CD4-positive, alpha-beta memory T cell (primary cell): Measurements from ENCODE around the gene PROB1. TPM values are rescaled to one million over a fixed set of nuclear protein-coding genes. Genes with fewer than 3 reads are reported as not detected.

Source experiments
- CTCF ChIA-PET: fragments of 350-600 bp; sonication (Branson Sonifier 250); formaldehyde crosslinking; loops from one replicate; lab custom pipeline; 2021; ENCODE audit warnings: inconsistent platforms; ENCODE audit not compliant: partially characterized antibody; lab: Charles Lee
- POLR2A ChIA-PET: fragments of 350-600 bp; sonication (Branson Sonifier 250); formaldehyde crosslinking; loops from one replicate; lab custom pipeline; 2021; ENCODE audit not compliant: partially characterized antibody; lab: Charles Lee
- DNase-seq, 5 donors: peaks; one replicate each; pipeline versions ENCODE4 v3.0.0 to v3.0.0-alpha.2; 2020 to 2022; ENCODE audit warnings: mixed read lengths in 1 of 5
- H3K27ac ChIP-seq: one replicate; pipeline ENCODE4 v1.7.0; 2013; ENCODE audit warnings: low read depth, low read length
- H3K27me3 ChIP-seq: 2 replicates; pipeline ENCODE4 v1.7.0; 2013; ENCODE audit warnings: mild to moderate bottlenecking, low read length, moderate library complexity; ENCODE audit not compliant: insufficient read depth
- H3K36me3 ChIP-seq: 2 replicates; pipeline ENCODE4 v1.7.0; 2013; ENCODE audit warnings: mild to moderate bottlenecking, low read length, moderate library complexity; ENCODE audit not compliant: insufficient read depth
- H3K4me1 ChIP-seq: 2 replicates; pipeline ENCODE4 v1.7.0; 2013; ENCODE audit warnings: mild to moderate bottlenecking, low read length, moderate library complexity; ENCODE audit not compliant: insufficient read depth
- H3K4me3 ChIP-seq, 2 donors: one replicate each; pipeline ENCODE4 v1.7.0; 2013; ENCODE audit warnings: low read length in 2 of 2, mild to moderate bottlenecking in 1 of 2
- H3K9me3 ChIP-seq, 2 donors: one replicate each; pipeline ENCODE4 v1.7.0; 2013; ENCODE audit warnings: low read length in 2 of 2, control low read depth in 1 of 2; ENCODE audit not compliant: control insufficient read depth in 1 of 2
- H3K27ac Mint-ChIP-seq, 7 donors: one replicate each; pipeline ENCODE4 v1.8.0; 2020 to 2021; ENCODE audit warnings: mixed read lengths in 7 of 7, mild to moderate bottlenecking in 6 of 7, inconsistent platforms in 3 of 7, moderate library complexity in 3 of 7
- H3K27me3 Mint-ChIP-seq, 2 donors: one replicate each; pipeline ENCODE4 v1.8.0; 2020 to 2021; ENCODE audit warnings: mixed read lengths in 2 of 2
- H3K36me3 Mint-ChIP-seq, 2 donors: one replicate each; pipeline ENCODE4 v1.8.0; 2020 to 2021; ENCODE audit warnings: mixed read lengths in 2 of 2, inconsistent platforms in 1 of 2, mild to moderate bottlenecking in 1 of 2
- H3K4me1 Mint-ChIP-seq, 4 donors: one replicate each; pipeline ENCODE4 v1.8.0; 2020 to 2021; ENCODE audit warnings: mixed read lengths in 4 of 4, mild to moderate bottlenecking in 1 of 4
- H3K4me3 Mint-ChIP-seq, 8 donors: one replicate each; pipeline ENCODE4 v1.8.0; 2020 to 2021; ENCODE audit warnings: mixed read lengths in 8 of 8, mild to moderate bottlenecking in 7 of 8, moderate library complexity in 6 of 8, inconsistent platforms in 3 of 8
- H3K9me3 Mint-ChIP-seq, 8 donors: one replicate each; pipeline ENCODE4 v1.8.0; 2020 to 2021; ENCODE audit warnings: mixed read lengths in 8 of 8, mild to moderate bottlenecking in 5 of 8, inconsistent platforms in 3 of 8, moderate library complexity in 1 of 8
- intact Hi-C: fragments of 100-400 bp; cut with micrococcal nuclease; formaldehyde crosslinking; loops from one replicate; pipeline ENCODE4 v1.15.1; 2023
- polyA plus RNA-seq, 2 donors: library from polyadenylated mRNA; unstranded; fragments of 300-500 nt; fragmentation: Illumina TruSeq; gene quantifications; one replicate each; pipeline ENCODE4 v1.2.3, GENCODE V29; 2021
- total RNA-seq, 2 experiments: library from RNA; stranded (reverse); gene quantifications; one replicate each; pipeline ENCODE4 v1.2.3, GENCODE V29; 2021

PROB1 gene
- total and polyA plus RNA-seq, 4 experiments from 2014 or later, result 0.11 to 1.3 (median 0.70) TPM

DNA sequence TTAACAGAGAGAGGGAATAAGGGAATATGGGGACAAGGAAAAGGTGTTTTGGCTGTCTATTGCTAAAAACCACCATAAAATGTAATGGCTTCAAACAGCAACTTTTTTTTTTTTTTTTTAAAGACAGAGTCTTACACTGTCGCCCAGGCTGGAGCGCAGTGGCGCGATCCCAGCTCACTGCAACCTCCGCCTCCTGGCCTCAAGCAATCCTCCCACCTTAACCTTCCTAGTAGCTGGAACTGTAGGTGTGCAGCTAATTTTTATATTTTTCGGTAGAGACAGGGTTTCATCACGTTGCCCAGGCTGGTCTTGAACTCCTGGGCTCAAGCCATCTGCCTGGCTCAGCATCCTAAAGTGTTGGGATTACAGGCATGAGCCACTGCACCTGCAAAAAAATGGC is 13.3 kb upstream of the PROB1 start:
- no peak for DNase-seq
- H3K36me3 ChIP-seq, result no peaks in the 10 kb centered on the region
- intact Hi-C loops, result loop anchor here (10.0 kb wide), 1 partner anchor 437 kb away; no protein-coding TSS in a partner anchor
- peaks cover 15% of the 10 kb centered on the region for H3K4me1 ChIP-seq
- no peaks in the 10 kb centered on the region for H3K27me3 Mint-ChIP-seq
- H3K27me3 ChIP-seq, result no peaks in the 10 kb centered on the region
- H3K4me3 Mint-ChIP-seq, result no peak overlapping the region
- no peaks in the 10 kb centered on the region for H3K9me3 Mint-ChIP-seq
- H3K4me1 Mint-ChIP-seq, result peaks cover 9 to 22% (median 13%) of the 10 kb centered on the region in 4 donors
- CTCF ChIA-PET, result interaction anchor here (0.7 to 4.6 kb wide), 3 partner anchors 12 to 109 kb away, joined by 3 to 15 read pairs (median 4); no protein-coding TSS in a partner anchor
- POLR2A ChIA-PET, result no interaction called here
- H3K9me3 ChIP-seq, result no peaks in the 10 kb centered on the region
- H3K4me3 ChIP-seq, result no peak overlapping the region
- no peak overlapping the region for H3K27ac ChIP-seq
- peaks cover 0 to 4% of the 10 kb centered on the region in 2 donors for H3K36me3 Mint-ChIP-seq
- H3K27ac Mint-ChIP-seq, result no peak overlapping the region

DNA sequence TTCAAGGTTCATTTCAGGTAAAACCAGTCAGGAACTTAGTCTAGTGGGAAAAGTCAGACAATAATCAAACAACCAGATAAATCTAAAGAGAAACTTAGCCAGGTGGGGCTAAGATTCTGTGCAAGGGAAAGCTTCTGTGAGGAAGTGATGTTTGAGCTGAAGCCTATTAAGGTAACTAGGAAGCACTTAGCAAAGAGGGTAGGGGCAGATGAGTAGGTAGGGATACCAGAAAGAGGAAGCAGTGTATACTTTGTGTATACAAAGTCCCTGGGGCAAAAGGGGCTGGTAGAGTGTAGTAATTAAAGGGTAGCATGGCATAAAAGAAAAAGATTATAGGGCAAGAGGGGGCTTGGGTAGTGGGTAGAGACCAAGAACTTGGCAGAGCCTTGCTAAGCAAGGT is 12.6 kb upstream of the PROB1 start:
- DNase-seq, result no peak
- CTCF ChIA-PET, result interaction anchor here (1.2 to 4.6 kb wide), 3 partner anchors 13 to 107 kb away, joined by 4 to 15 read pairs (median 4); no protein-coding TSS in a partner anchor
- Histone ChIP-seq H3K27ac (no peak overlapping the region), H3K4me3 (no peak overlapping the region), H3K9me3 (no peaks in the 10 kb centered on the region), H3K36me3 (no peaks in the 10 kb centered on the region), H3K4me1 (peaks cover 20% of the 10 kb centered on the region), H3K27me3 (no peaks in the 10 kb centered on the region)
- Mint-ChIP-seq H3K9me3 (no peaks in the 10 kb centered on the region), H3K4me3 (peak overlapping the region in 1 of 8 donors; percentile 11), H3K27me3 (no peaks in the 10 kb centered on the region), H3K27ac (peak overlapping the region in 4 of 7 donors; percentile 11 to 82 (median 50)), H3K36me3 (peaks cover 0 to 4% of the 10 kb centered on the region in 2 donors), H3K4me1 (peaks cover 16 to 28% (median 20%) of the 10 kb centered on the region in 4 donors)
- POLR2A ChIA-PET, result no interaction called here
- intact Hi-C loops, result loop anchor here (10.0 kb wide), 1 partner anchor 437 kb away; no protein-coding TSS in a partner anchor

DNA sequence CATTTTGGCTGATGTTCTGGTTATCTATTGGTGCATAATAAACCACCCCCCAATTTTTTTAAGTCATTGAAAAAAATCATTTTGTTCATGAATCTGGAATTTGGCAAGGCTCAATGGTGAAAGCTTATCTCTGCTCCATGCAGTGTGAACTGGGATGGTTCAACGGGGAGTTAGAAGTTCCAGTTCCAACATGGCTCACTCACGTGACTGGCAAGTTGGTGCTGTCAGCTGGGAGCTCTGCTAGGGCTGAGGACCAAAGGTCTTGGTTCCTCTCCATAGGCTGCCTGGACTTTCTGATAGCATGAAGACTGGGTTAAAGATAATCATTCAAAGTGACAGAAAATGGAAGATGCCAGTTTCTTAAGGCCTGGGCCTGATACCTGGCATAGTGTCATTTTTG is 12.1 kb upstream of the PROB1 start:
- ChIA-PET CTCF (interaction anchor here (0.6 to 2.3 kb wide), 4 partner anchors 15 to 956 kb away, joined by 3 to 7 read pairs (median 4); no protein-coding TSS in a partner anchor), POLR2A (interaction anchor here (0.6 kb wide), 1 partner anchor 16 kb away, joined by 3 read pairs; no protein-coding TSS in a partner anchor)
- Mint-ChIP-seq H3K36me3 (peaks cover 0 to 4% of the 10 kb centered on the region in 2 donors), H3K27ac (peak overlapping the region in 1 of 7 donors; percentile 11), H3K4me3 (no peak overlapping the region), H3K27me3 (no peaks in the 10 kb centered on the region), H3K9me3 (peaks cover 0 to under 1% (median 0%) of the 10 kb centered on the region in 8 donors), H3K4me1 (peaks cover 16 to 31% (median 22%) of the 10 kb centered on the region in 4 donors)
- DNase-seq, result no peak
- peaks cover 20% of the 10 kb centered on the region for H3K4me1 ChIP-seq
- H3K9me3 ChIP-seq, result no peaks in the 10 kb centered on the region
- H3K36me3 ChIP-seq, result no peaks in the 10 kb centered on the region
- intact Hi-C loops, result loop anchor here (10.0 kb wide), 1 partner anchor 438 kb away; no protein-coding TSS in a partner anchor
- no peak overlapping the region for H3K4me3 ChIP-seq
- no peaks in the 10 kb centered on the region for H3K27me3 ChIP-seq
- no peak overlapping the region for H3K27ac ChIP-seq

DNA sequence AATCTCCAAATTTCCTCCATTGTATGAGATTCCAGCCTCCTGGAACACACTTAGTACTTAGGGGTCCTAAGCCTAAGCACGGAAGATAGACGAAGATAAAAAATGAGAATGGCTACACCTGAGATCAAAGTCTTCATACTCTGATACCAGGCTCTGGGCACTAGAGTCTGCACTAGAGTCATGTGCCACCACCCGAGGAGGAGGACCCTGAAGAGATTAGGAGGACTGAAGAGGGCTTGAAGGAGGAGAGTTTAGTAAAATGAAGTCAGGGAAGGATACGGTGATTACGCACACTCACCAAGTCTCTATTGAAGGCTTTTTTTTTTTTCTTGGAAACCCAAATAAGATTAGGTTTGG is 9.6 kb upstream of the PROB1 start:
- Histone ChIP-seq H3K36me3 (no peaks in the 10 kb centered on the region), H3K27me3 (no peaks in the 10 kb centered on the region), H3K4me3 (peak overlapping the region in 1 of 2 donors; percentile 90), H3K27ac (peak overlapping the region; percentile 85), H3K9me3 (no peaks in the 10 kb centered on the region), H3K4me1 (peaks cover 20% of the 10 kb centered on the region)
- CTCF ChIA-PET, result interaction anchor here (1.2 to 4.3 kb wide), 3 partner anchors 13 to 109 kb away, joined by 5 to 25 read pairs (median 7); partner anchors contain the start of gene MZB1
- peaks cover 2 to 4% of the 10 kb centered on the region in 2 donors for H3K36me3 Mint-ChIP-seq
- H3K4me1 Mint-ChIP-seq, result peaks cover 16 to 31% (median 22%) of the 10 kb centered on the region in 4 donors
- peaks cover 0 to 2% (median 0%) of the 10 kb centered on the region in 8 donors for H3K9me3 Mint-ChIP-seq
- H3K27ac Mint-ChIP-seq, result peak overlapping the region; percentile 91 to 100 (median 99)
- no peaks in the 10 kb centered on the region for H3K27me3 Mint-ChIP-seq
- intact Hi-C loops, result loop anchor here (1.0 to 10.0 kb wide), 9 partner anchors 11 to 827 kb away; partner anchors contain the start of genes DNAJC18, HSPA9, MATR3 and PAIP2
- H3K4me3 Mint-ChIP-seq, result peak overlapping the region; percentile 91 to 99 (median 94)
- POLR2A ChIA-PET, result interaction anchor here (1.1 to 4.7 kb wide), 18 partner anchors 10 to 939 kb away, joined by 3 to 49 read pairs (median 6); partner anchors contain the start of genes DNAJC18, EGR1, ETF1 and MATR3
- DNase-seq, result no peak

DNA sequence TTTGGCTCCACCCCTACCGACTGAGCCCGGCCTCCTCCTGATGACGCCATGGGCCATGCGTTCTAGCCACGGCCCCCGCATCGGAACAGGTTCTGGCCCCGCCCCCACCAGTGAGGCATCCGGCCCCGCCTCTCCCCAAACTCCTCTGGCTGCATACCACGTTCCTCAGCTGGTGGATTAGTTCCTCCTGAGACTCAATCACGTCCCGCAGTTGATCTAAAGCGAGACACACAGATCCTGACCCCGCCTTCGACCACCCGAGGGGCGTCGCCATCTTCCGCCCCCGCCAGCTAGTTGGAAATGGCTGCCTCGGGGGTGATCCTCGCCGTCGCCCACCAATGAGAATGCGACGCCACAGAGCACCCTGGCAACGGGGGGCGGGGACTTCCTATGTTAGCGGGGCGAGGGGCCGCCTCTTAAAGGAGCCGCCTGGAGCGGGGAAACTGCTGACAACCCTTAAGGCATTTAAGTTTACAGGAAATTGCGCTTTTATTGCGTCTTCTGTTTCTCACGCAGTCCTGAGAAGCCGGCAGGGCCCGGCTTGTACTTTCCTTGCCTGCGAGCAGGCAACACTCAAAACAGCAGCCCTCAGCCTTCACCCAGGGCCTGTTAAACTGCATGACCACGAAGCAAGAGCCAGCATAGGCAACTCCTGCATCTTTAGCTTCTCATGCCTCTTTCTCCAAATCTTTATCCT is 9.0 kb upstream of the PROB1 start, which contains the start of gene SPATA24:
Gene SPATA24, minus strand, starts transcription at position 303 of the 697 bp plus-strand sequence. Its CDS starts 29 bp downstream, at position 274.
- H3K9me3 Mint-ChIP-seq, result peaks cover 0 to 2% (median 0%) of the 10 kb centered on the region in 8 donors
- peak within 1 kb of the TSS; percentile 71 to 90 for H3K4me3 ChIP-seq
- peaks cover 16 to 31% (median 22%) of the 10 kb centered on the region in 4 donors for H3K4me1 Mint-ChIP-seq
- peak within 1 kb of the TSS; percentile 91 to 99 (median 94) for H3K4me3 Mint-ChIP-seq
- DNase-seq, result peak; percentile 97 to 98 (median 98)
- H3K27ac ChIP-seq, result peak within 1 kb of the TSS; percentile 85
- H3K27ac Mint-ChIP-seq, result peak within 1 kb of the TSS; percentile 91 to 100 (median 99)
- H3K4me1 ChIP-seq, result peaks cover 20% of the 10 kb centered on the region
- no peaks in the 10 kb centered on the region for H3K27me3 Mint-ChIP-seq
- H3K27me3 ChIP-seq, result no peaks in the 10 kb centered on the region
- POLR2A ChIA-PET, result interaction anchor here (0.6 to 4.7 kb wide), 23 partner anchors 10 to 939 kb away, joined by 3 to 49 read pairs (median 5); partner anchors contain the start of genes DNAJC18, EGR1, ETF1 and MATR3
- H3K9me3 ChIP-seq, result no peaks in the 10 kb centered on the region
- peaks cover 4 to 5% of the 10 kb centered on the region in 2 donors for H3K36me3 Mint-ChIP-seq
- H3K36me3 ChIP-seq, result no peaks in the 10 kb centered on the region
- intact Hi-C loops, result loop anchor here (1.0 to 10.0 kb wide), 9 partner anchors 11 to 827 kb away; partner anchors contain the start of genes DNAJC18, HSPA9, MATR3 and PAIP2
- CTCF ChIA-PET, result interaction anchor here (1.0 to 4.3 kb wide), 10 partner anchors 12 to 232 kb away, joined by 3 to 25 read pairs (median 4); partner anchors contain the start of genes MZB1 and PAIP2

DNA sequence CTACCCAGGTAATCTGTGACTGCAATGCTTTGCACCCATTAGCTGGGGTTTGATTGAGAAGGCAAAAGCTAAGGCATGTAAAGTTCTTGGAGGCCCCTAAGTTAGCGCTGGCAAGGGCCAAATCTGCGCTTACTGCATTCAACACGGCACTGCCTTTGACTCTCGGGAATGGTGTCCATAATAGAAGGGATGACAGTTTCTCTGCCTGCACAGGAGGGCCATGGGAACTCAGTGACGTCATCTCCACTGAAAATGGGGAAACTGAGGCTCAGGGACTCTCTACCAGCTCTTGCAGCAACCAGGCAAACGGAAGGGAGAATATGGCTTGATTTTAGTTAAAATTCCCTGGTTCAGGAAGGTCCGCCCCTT is 8.5 kb upstream of the PROB1 start:
- Histone ChIP-seq H3K27me3 (no peaks in the 10 kb centered on the region), H3K36me3 (no peaks in the 10 kb centered on the region), H3K9me3 (no peaks in the 10 kb centered on the region), H3K4me3 (peak overlapping the region; percentile 71 to 90), H3K4me1 (peaks cover 20% of the 10 kb centered on the region), H3K27ac (peak overlapping the region; percentile 85)
- ChIA-PET CTCF (interaction anchor here (1.0 to 4.3 kb wide), 11 partner anchors 11 to 233 kb away, joined by 3 to 25 read pairs (median 4); partner anchors contain the start of genes MZB1 and PAIP2), POLR2A (interaction anchor here (0.6 to 4.7 kb wide), 23 partner anchors 11 to 938 kb away, joined by 3 to 49 read pairs (median 5); partner anchors contain the start of genes DNAJC18, EGR1, ETF1 and MATR3)
- Mint-ChIP-seq H3K36me3 (peaks cover 4 to 5% of the 10 kb centered on the region in 2 donors), H3K4me1 (peaks cover 16 to 31% (median 22%) of the 10 kb centered on the region in 4 donors), H3K27ac (peak overlapping the region; percentile 91 to 100 (median 99)), H3K27me3 (no peaks in the 10 kb centered on the region), H3K9me3 (peaks cover 0 to 2% (median 0%) of the 10 kb centered on the region in 8 donors), H3K4me3 (peak overlapping the region; percentile 91 to 99 (median 94))
- intact Hi-C loops, result loop anchor here (5.0 to 10.0 kb wide), 3 partner anchors 206 to 826 kb away; partner anchors contain the start of genes HSPA9 and SIL1
- no peak for DNase-seq
